ENCODE measurements around the gene EPHB1. TPM values are rescaled to one million over a fixed set of nuclear protein-coding genes. Genes with fewer than 3 reads are reported as not detected.

Gene EPHB1
- total and polyA plus RNA-seq, 4 donors, result 0.23 to 1.7 (median 0.52) TPM

DNA sequence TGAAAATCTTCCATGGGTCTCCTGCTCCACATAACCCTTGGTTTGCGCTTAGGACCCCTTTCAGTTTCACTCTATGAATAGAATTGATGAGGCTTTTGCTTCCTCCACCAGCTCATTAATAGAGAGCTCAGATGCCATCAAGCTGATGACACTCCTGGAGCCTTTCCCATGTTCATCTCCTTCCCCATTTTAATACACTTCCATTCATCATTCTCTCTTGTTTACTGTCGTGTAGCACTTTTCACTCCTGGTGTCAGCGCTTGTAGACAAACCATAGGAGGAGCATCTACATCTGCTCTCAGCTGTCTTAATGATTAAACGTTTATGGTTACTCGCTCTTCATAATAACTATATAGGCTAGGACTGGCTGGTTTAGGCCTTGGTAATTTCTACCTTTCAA is 363.5 kb downstream of the EPHB1 start:
- TF ChIP-seq GABPA (IDR thresholded peaks at IDR 0.05 in 1 of 2, conservative IDR thresholded peaks at IDR 0.05 in 1 of 2) (no peak), FOXA2 (IDR thresholded peaks at IDR 0.05) (no peak), HNF4G (IDR thresholded peaks at IDR 0.05) (no peak)
- H3K4me1 ChIP-seq (ENCODE audit: control insufficient read depth in 4 of 4, insufficient read depth in 4 of 4, low read length in 3 of 4), result peaks cover 10 to 47% (median 27%) of the 10 kb centered on the region in 4 donors
- no peak for DNase-seq (ENCODE audit: low spot score)
- WGBS, result 93% methylated on average over 5 of the region's 5 CpGs
- H3K36me3 ChIP-seq (ENCODE audit: control insufficient read depth in 4 of 4, insufficient read depth in 3 of 4, low read depth in 1 of 4, low read length in 3 of 4), result no peaks in the 10 kb centered on the region
- H3K27ac ChIP-seq (ENCODE audit: low read depth in 1 of 2, low read length in 2 of 2), result no peak overlapping the region
- no peaks in the 10 kb centered on the region for H3K9me3 ChIP-seq (ENCODE audit: control insufficient read depth in 4 of 4, low read length in 3 of 4)
- H3K4me3 ChIP-seq (ENCODE audit: low read depth in 1 of 3, low read length in 3 of 3), result no peak overlapping the region
- no peak overlapping the region for H3K9ac ChIP-seq (ENCODE audit: low read depth in 1 of 2, low read length in 2 of 2)
- H3K27me3 ChIP-seq (ENCODE audit: control insufficient read depth in 4 of 4, insufficient read depth in 4 of 4, low read length in 3 of 4), result no peaks in the 10 kb centered on the region

DNA sequence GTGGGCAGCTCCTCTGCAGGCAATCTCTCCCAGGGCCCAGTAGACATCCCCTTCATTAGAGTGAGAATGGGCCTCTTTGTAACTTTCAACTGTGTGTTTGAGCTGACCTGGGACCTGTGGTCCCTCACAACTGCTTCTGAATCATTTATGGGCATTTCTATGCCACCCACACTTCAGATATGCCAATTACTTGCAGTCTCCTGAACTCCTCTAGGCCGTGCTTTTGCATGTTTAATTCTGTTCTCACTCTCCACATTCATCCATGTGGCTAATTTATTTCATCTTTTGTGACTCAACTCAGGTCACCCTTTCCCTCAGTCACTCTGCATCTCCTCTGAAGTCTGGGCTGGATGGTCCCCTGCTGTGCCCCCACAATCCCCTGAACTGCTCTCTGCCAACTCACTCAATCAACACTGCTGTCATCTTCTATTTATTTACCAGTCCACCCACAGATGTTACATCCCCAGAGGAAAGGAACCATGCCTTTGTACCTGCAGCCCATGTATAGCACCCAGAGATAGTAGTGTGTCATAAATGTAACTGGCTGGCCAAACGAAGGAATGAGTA is 364.7 kb downstream of the EPHB1 start:
- peaks cover 9 to 45% (median 30%) of the 10 kb centered on the region in 4 donors for H3K4me1 ChIP-seq (ENCODE audit: control insufficient read depth in 4 of 4, insufficient read depth in 4 of 4, low read length in 3 of 4)
- H3K27me3 ChIP-seq (ENCODE audit: control insufficient read depth in 4 of 4, insufficient read depth in 4 of 4, low read length in 3 of 4), result no peaks in the 10 kb centered on the region
- no peaks in the 10 kb centered on the region for H3K36me3 ChIP-seq (ENCODE audit: control insufficient read depth in 4 of 4, insufficient read depth in 3 of 4, low read depth in 1 of 4, low read length in 3 of 4)
- TF ChIP-seq, protein P1, sequence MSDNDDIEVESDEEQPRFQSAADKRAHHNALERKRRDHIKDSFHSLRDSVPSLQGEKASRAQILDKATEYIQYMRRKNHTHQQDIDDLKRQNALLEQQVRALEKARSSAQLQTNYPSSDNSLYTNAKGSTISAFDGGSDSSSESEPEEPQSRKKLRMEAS (IDR thresholded peaks at IDR 0.05), result no peak
- TF ChIP-seq YY1 (IDR thresholded peaks at IDR 0.05) (no peak), FOXA2 (IDR thresholded peaks at IDR 0.05) (no peak), HNF4G (IDR thresholded peaks at IDR 0.05) (no peak), RAD21 (IDR thresholded peaks at IDR 0.05) (no peak), RXRA (IDR thresholded peaks at IDR 0.05) (no peak), NR2F2 (IDR thresholded peaks at IDR 0.05) (no peak), JUND (IDR thresholded peaks at IDR 0.05) (no peak), SP1 (IDR thresholded peaks at IDR 0.05) (no peak), FOXA1 (IDR thresholded peaks at IDR 0.05) (no peak)
- TF ChIP-seq, protein P2, sequence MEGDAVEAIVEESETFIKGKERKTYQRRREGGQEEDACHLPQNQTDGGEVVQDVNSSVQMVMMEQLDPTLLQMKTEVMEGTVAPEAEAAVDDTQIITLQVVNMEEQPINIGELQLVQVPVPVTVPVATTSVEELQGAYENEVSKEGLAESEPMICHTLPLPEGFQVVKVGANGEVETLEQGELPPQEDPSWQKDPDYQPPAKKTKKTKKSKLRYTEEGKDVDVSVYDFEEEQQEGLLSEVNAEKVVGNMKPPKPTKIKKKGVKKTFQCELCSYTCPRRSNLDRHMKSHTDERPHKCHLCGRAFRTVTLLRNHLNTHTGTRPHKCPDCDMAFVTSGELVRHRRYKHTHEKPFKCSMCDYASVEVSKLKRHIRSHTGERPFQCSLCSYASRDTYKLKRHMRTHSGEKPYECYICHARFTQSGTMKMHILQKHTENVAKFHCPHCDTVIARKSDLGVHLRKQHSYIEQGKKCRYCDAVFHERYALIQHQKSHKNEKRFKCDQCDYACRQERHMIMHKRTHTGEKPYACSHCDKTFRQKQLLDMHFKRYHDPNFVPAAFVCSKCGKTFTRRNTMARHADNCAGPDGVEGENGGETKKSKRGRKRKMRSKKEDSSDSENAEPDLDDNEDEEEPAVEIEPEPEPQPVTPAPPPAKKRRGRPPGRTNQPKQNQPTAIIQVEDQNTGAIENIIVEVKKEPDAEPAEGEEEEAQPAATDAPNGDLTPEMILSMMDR (IDR thresholded peaks at IDR 0.05; ENCODE audit: low read depth, low read length, missing input control), result no peak
- TF ChIP-seq, protein P3, sequence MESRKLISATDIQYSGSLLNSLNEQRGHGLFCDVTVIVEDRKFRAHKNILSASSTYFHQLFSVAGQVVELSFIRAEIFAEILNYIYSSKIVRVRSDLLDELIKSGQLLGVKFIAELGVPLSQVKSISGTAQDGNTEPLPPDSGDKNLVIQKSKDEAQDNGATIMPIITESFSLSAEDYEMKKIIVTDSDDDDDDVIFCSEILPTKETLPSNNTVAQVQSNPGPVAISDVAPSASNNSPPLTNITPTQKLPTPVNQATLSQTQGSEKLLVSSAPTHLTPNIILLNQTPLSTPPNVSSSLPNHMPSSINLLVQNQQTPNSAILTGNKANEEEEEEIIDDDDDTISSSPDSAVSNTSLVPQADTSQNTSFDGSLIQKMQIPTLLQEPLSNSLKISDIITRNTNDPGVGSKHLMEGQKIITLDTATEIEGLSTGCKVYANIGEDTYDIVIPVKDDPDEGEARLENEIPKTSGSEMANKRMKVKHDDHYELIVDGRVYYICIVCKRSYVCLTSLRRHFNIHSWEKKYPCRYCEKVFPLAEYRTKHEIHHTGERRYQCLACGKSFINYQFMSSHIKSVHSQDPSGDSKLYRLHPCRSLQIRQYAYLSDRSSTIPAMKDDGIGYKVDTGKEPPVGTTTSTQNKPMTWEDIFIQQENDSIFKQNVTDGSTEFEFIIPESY (IDR thresholded peaks at IDR 0.05), result no peak
- TF ChIP-seq, protein P4, sequence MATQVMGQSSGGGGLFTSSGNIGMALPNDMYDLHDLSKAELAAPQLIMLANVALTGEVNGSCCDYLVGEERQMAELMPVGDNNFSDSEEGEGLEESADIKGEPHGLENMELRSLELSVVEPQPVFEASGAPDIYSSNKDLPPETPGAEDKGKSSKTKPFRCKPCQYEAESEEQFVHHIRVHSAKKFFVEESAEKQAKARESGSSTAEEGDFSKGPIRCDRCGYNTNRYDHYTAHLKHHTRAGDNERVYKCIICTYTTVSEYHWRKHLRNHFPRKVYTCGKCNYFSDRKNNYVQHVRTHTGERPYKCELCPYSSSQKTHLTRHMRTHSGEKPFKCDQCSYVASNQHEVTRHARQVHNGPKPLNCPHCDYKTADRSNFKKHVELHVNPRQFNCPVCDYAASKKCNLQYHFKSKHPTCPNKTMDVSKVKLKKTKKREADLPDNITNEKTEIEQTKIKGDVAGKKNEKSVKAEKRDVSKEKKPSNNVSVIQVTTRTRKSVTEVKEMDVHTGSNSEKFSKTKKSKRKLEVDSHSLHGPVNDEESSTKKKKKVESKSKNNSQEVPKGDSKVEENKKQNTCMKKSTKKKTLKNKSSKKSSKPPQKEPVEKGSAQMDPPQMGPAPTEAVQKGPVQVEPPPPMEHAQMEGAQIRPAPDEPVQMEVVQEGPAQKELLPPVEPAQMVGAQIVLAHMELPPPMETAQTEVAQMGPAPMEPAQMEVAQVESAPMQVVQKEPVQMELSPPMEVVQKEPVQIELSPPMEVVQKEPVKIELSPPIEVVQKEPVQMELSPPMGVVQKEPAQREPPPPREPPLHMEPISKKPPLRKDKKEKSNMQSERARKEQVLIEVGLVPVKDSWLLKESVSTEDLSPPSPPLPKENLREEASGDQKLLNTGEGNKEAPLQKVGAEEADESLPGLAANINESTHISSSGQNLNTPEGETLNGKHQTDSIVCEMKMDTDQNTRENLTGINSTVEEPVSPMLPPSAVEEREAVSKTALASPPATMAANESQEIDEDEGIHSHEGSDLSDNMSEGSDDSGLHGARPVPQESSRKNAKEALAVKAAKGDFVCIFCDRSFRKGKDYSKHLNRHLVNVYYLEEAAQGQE (IDR thresholded peaks at IDR 0.05), result no peak
- H3K27ac ChIP-seq (ENCODE audit: low read depth in 1 of 2, low read length in 2 of 2), result no peak overlapping the region
- H3K9ac ChIP-seq (ENCODE audit: low read depth in 1 of 2, low read length in 2 of 2), result no peak overlapping the region
- H3K9me3 ChIP-seq (ENCODE audit: control insufficient read depth in 4 of 4, low read length in 3 of 4), result no peaks in the 10 kb centered on the region
- no peak overlapping the region for H3K4me3 ChIP-seq (ENCODE audit: low read depth in 1 of 3, low read length in 3 of 3)
- DNase-seq (ENCODE audit: low spot score), result no peak
- WGBS, result 38% methylated on average over 2 of the region's 2 CpGs
